IMR-90 (cell line): ENCODE results near the gene NAGLU. TPM values are rescaled to one million over a fixed set of nuclear protein-coding genes. Genes with fewer than 3 reads are reported as not detected.

ENCODE experiments used
- ATAC-seq: fragments of 200-7000 bp; cut with Tn5 transposase; 2 replicates; pipeline ENCODE4 v1.9.1; 2020; ENCODE audit warnings: low read depth, mild to moderate bottlenecking, moderate library complexity
- BruUV-seq: library from RNA; stranded (reverse); fragments of 400-500 nt; replicated peaks from 2 replicates; lab custom pipeline; 2021; lab: Mats Ljungman, UMichigan
- CTCF ChIA-PET: fragments of 300-600 bp; formaldehyde crosslinking; extraction: SDS; loops from one replicate; lab custom pipeline; 2021; ENCODE audit warnings: antibody characterized with exemption; lab: Yijun Ruan, JAX
- POLR2A ChIA-PET: fragments of 300-600 bp; sonication (Branson Sonifier 250); formaldehyde crosslinking; loops from one replicate; lab custom pipeline; 2022; ENCODE audit warnings: antibody characterized with exemption; ENCODE audit not compliant: unreplicated experiment; lab: Charles Lee
- DNase-seq: peaks from one replicate; pipeline ENCODE4 v3.0.0; 2013
- H2AFZ ChIP-seq: replicated peaks from 2 replicates; pipeline ENCODE3; 2013; ENCODE audit warnings: low read length, mild to moderate bottlenecking; ENCODE audit not compliant: poor library complexity
- H2AK5ac ChIP-seq: 2 replicates; pipeline ENCODE4 v1.6.1; 2013; ENCODE audit warnings: low read depth, low read length, inconsistent platforms
- H2AK9ac ChIP-seq: replicated peaks from 2 replicates; pipeline ENCODE3; 2013; ENCODE audit warnings: mild to moderate bottlenecking, low read depth, low read length, moderate library complexity; ENCODE audit not compliant: poor library complexity
- H2BK120ac ChIP-seq: 2 replicates; pipeline ENCODE4 v1.6.1; 2013; ENCODE audit warnings: low read depth, low read length, inconsistent platforms
- H2BK15ac ChIP-seq: 3 replicates; pipeline ENCODE4 v1.6.1; 2013; ENCODE audit warnings: low read depth, low read length, inconsistent platforms
- H2BK20ac ChIP-seq: 2 replicates; pipeline ENCODE4 v1.6.1; 2013; ENCODE audit warnings: low read depth, mild to moderate bottlenecking, inconsistent platforms, low read length, moderate library complexity
- H2BK5ac ChIP-seq: 2 replicates; pipeline ENCODE4 v1.6.1; 2013; ENCODE audit warnings: mild to moderate bottlenecking, low read depth, low read length, inconsistent platforms; ENCODE audit not compliant: poor library complexity, severe bottlenecking
- H3K14ac ChIP-seq: replicated peaks from 2 replicates; pipeline ENCODE4 v1.6.1; 2013; ENCODE audit warnings: low read depth, low read length, inconsistent platforms
- H3K18ac ChIP-seq: 2 replicates; pipeline ENCODE4 v1.6.1; 2013; ENCODE audit warnings: low read depth, low read length, control low read depth
- H3K23ac ChIP-seq: 2 replicates; pipeline ENCODE4 v1.6.1; 2013; ENCODE audit warnings: low read depth, low read length, inconsistent platforms
- H3K27ac ChIP-seq: 2 replicates; pipeline ENCODE4 v1.5.1; 2013; ENCODE audit warnings: mild to moderate bottlenecking, control low read depth, low read length; ENCODE audit not compliant: insufficient read depth
- H3K27me3 ChIP-seq: 2 replicates; pipeline ENCODE4 v1.6.1; 2013; ENCODE audit warnings: low read length; ENCODE audit not compliant: control insufficient read depth, insufficient read depth
- H3K36me3 ChIP-seq: 2 replicates; pipeline ENCODE4 v1.6.1; 2013; ENCODE audit warnings: low read length, mixed read lengths; ENCODE audit not compliant: control insufficient read depth, insufficient read depth
- H3K4ac ChIP-seq: 2 replicates; pipeline ENCODE4 v1.6.1; 2013; ENCODE audit warnings: low read depth, low read length, inconsistent platforms
- H3K4me1 ChIP-seq: 2 replicates; pipeline ENCODE4 v1.6.1; 2013; ENCODE audit warnings: low read length, mixed read lengths; ENCODE audit not compliant: control insufficient read depth, insufficient read depth
- H3K4me2 ChIP-seq: 2 replicates; pipeline ENCODE4 v1.6.1; 2013; ENCODE audit warnings: low read depth, mild to moderate bottlenecking, control low read depth, low read length, moderate library complexity
- H3K4me3 ChIP-seq: 2 replicates; pipeline ENCODE4 v1.5.1; 2013; ENCODE audit warnings: low read depth, mild to moderate bottlenecking, control low read depth, low read length, moderate library complexity; ENCODE audit not compliant: insufficient read depth
- H3K56ac ChIP-seq: 2 replicates; pipeline ENCODE4 v1.6.1; 2013; ENCODE audit warnings: low read length, inconsistent platforms; ENCODE audit not compliant: insufficient read depth; ENCODE audit errors: extremely low read depth
- H3K79me1 ChIP-seq, 2 experiments: 2 replicates each; pipeline ENCODE4 v1.6.1; 2013; ENCODE audit warnings: low read length in 2 of 2, inconsistent platforms in 1 of 2, low read depth in 1 of 2
- H3K9ac ChIP-seq: 2 replicates; pipeline ENCODE4 v1.6.1; 2013; ENCODE audit warnings: low read depth, low read length, control low read depth
- H3K9me1 ChIP-seq: 2 replicates; pipeline ENCODE4 v1.6.1; 2013; ENCODE audit warnings: low read length, inconsistent platforms; ENCODE audit not compliant: insufficient read depth
- H3K9me3 ChIP-seq: 2 replicates; pipeline ENCODE4 v1.6.1; 2013; ENCODE audit warnings: low read length; ENCODE audit not compliant: control insufficient read depth, insufficient read depth
- H4K20me1 ChIP-seq: 2 replicates; pipeline ENCODE4 v1.6.1; 2013; ENCODE audit warnings: low read length, inconsistent platforms; ENCODE audit not compliant: insufficient read depth
- H4K5ac ChIP-seq: 2 replicates; pipeline ENCODE4 v1.6.1; 2013; ENCODE audit warnings: mild to moderate bottlenecking, low read depth, low read length, control low read depth
- H4K8ac ChIP-seq, 2 experiments: 2 replicates each; pipeline ENCODE4 v1.6.1; 2013; ENCODE audit warnings: low read depth in 2 of 2, low read length in 2 of 2, control low read depth in 1 of 2, inconsistent platforms in 1 of 2
- H4K91ac ChIP-seq: 2 replicates; pipeline ENCODE4 v1.6.1; 2013; ENCODE audit warnings: low read depth, low read length, inconsistent platforms; ENCODE audit not compliant: insufficient read depth
- BHLHE40 ChIP-seq: fragments of 150-350 bp; IDR thresholded peaks from 2 replicates; pipeline ENCODE4 v1.6.1; 2016; ENCODE audit warnings: mild to moderate bottlenecking, low read depth, low read length
- CEBPB ChIP-seq: IDR thresholded peaks from 2 replicates; pipeline ENCODE4 v1.6.1; 2012; ENCODE audit warnings: low read depth, low read length, improper control_type of control experiment
- CHD1 ChIP-seq: IDR thresholded peaks from 2 replicates; pipeline ENCODE4 v1.6.1; 2012; ENCODE audit warnings: low read depth, low read length, improper control_type of control experiment
- ELK1 ChIP-seq: fragments of 150-350 bp; IDR thresholded peaks from 2 replicates; pipeline ENCODE4 v1.6.1; 2016; ENCODE audit warnings: low read depth, mild to moderate bottlenecking, low read length, moderate library complexity, borderline replicate concordance
- FOS ChIP-seq: fragments of 150-350 bp; IDR thresholded peaks from 2 replicates; pipeline ENCODE4 v1.6.1; 2016; ENCODE audit warnings: low read depth, low read length
- MAFK ChIP-seq: IDR thresholded peaks from 2 replicates; pipeline ENCODE4 v1.6.1; 2012; ENCODE audit warnings: low read depth, low read length, improper control_type of control experiment
- MAZ ChIP-seq: IDR thresholded peaks from 2 replicates; pipeline ENCODE4 v1.6.1; 2012; ENCODE audit warnings: low read depth, mild to moderate bottlenecking, low read length, improper control_type of control experiment, moderate library complexity, borderline replicate concordance
- MXI1 ChIP-seq: IDR thresholded peaks from 2 replicates; pipeline ENCODE4 v1.6.1; 2012; ENCODE audit warnings: low read depth, mild to moderate bottlenecking, low read length, moderate library complexity, borderline replicate concordance
- NFE2L2 ChIP-seq: fragments of 150-350 bp; IDR thresholded peaks from 2 replicates; pipeline ENCODE4 v1.6.1; 2016; ENCODE audit warnings: low read depth, mild to moderate bottlenecking, low read length
- POLR2A ChIP-seq: IDR thresholded peaks from 2 replicates; pipeline ENCODE4 v1.6.1; 2012; ENCODE audit warnings: mild to moderate bottlenecking, low read depth, low read length
- RCOR1 ChIP-seq: IDR thresholded peaks from 2 replicates; pipeline ENCODE4 v1.6.1; 2012; ENCODE audit warnings: mild to moderate bottlenecking, low read length, improper control_type of control experiment; ENCODE audit not compliant: insufficient replicate concordance
- RFX5 ChIP-seq: IDR thresholded peaks from 2 replicates; pipeline ENCODE4 v1.8.0; 2012; ENCODE audit warnings: low read depth, mild to moderate bottlenecking, low read length, moderate library complexity
- SMC3 ChIP-seq: fragments of 150-350 bp; IDR thresholded peaks from 2 replicates; pipeline ENCODE4 v1.6.1; 2016; ENCODE audit warnings: low read depth, mild to moderate bottlenecking, antibody characterized with exemption, low read length, moderate library complexity
- WGBS, 2 experiments: methylation state at CpG; one replicate each; pipeline versions ENCODE4 v1.1.5 to v1.1.7; 2013; ENCODE audit warnings: missing lambda C conversion rate in 2 of 2; ENCODE audit not compliant: insufficient read length in 1 of 2; ENCODE audit errors: extremely low coverage in 2 of 2; 5-methylcytosine and 5-hydroxymethylcytosine counted together
- dilution Hi-C: fragments of 300-500 bp; cut with HindIII; formaldehyde crosslinking; loops from one replicate; pipeline ENCODE4 v1.14.3; 2018; ENCODE audit warnings: low sequenced_read_pairs; ENCODE audit not compliant: unreplicated experiment
- in situ Hi-C: fragments of 300-500 bp; cut with MboI; formaldehyde crosslinking; loops from 3 replicates; pipeline ENCODE4 v1.14.3; 2019; ENCODE audit warnings: low sequenced_read_pairs, inconsistent platforms, mixed read lengths
- intact Hi-C: fragments of 100-400 bp; cut with micrococcal nuclease; formaldehyde crosslinking; loops from 2 replicates; pipeline ENCODE4 v1.10.0; 2022
- polyA plus RNA-seq, 3 experiments: library from polyadenylated mRNA; depleted of rRNA; stranded (reverse); fragments of >200 nt; gene quantifications; 2 replicates each; pipeline ENCODE4 v1.2.3, GENCODE V29; 2012; ENCODE audit warnings: low replicate concordance in 1 of 3
- total RNA-seq: library from RNA; depleted of rRNA; stranded (reverse); fragments of >200 nt; gene quantifications from 2 replicates; pipeline ENCODE4 v1.2.3, GENCODE V29; 2012
- TF ChIP-seq, protein P1 (sequence below): fragments of 150-350 bp; IDR thresholded peaks from 2 replicates; pipeline ENCODE4 v1.6.1; 2017; ENCODE audit warnings: mild to moderate bottlenecking, antibody characterized with exemption, low read length, low read depth
- TF ChIP-seq, protein P2 (sequence below): conservative IDR thresholded peaks from 2 replicates; pipeline ENCODE4 v1.5.1; 2012; ENCODE audit warnings: mild to moderate bottlenecking, low read depth, low read length, improper control_type of control experiment

The NAGLU gene
- total and polyA plus RNA-seq, 2 of the 4 experiments (the other 2 are of a cell fraction): 6.5 to 29.2 TPM

- ChIA-PET POLR2A (no interaction called here), CTCF (interaction anchor here (0.6 to 2.2 kb wide), 5 partner anchors 10 to 247 kb away, joined by 3 to 6 read pairs (median 5); partner anchors contain the start of gene BECN1)
- BruUV-seq: no TSS peak
- H3K4me2 ChIP-seq: peak overlapping the region; percentile 76
- peak; percentile 10 for ATAC-seq
- no peak overlapping the region for H3K18ac ChIP-seq
- intact Hi-C loops (loop anchor here (2.0 to 5.0 kb wide), 2 partner anchors 32 to 185 kb away; partner anchors contain the start of genes RAMP2, RETREG3 and TUBG1), dilution Hi-C loops (no loop called here), in situ Hi-C loops (loop anchor here (5.0 kb wide), 1 partner anchor 105 kb away; the partner anchor contains the start of genes CCR10 and CNTNAP1)
- H2BK5ac ChIP-seq: no peak overlapping the region
- H3K4me3 ChIP-seq: peak overlapping the region; percentile 51
- H4K5ac ChIP-seq: no peak overlapping the region
- DNase-seq: no peak
- H3K27me3 ChIP-seq: no peaks in the 10 kb centered on the region
- H3K36me3 ChIP-seq: peaks cover 40% of the 10 kb centered on the region
- peak overlapping the region; percentile 42 for H3K56ac ChIP-seq
- H4K91ac ChIP-seq: peak overlapping the region; percentile 40; the same call in 1 of the 2 replicates
- peak overlapping the region; percentile 99 for H2AFZ ChIP-seq
- peak overlapping the region; percentile 13 to 65; a peak in 2 of 4 replicates for H4K8ac ChIP-seq
- H3K79me1 ChIP-seq: peaks cover 33 to 68% of the 10 kb centered on the region in 2 experiments; a peak in 3 of 4 replicates
- peak overlapping the region; percentile 99 for H2AK9ac ChIP-seq
- H2BK120ac ChIP-seq: no peak overlapping the region
- peak overlapping the region; percentile 56 for H3K4ac ChIP-seq
- H2BK15ac ChIP-seq: no peak overlapping the region
- H3K4me1 ChIP-seq: peaks cover 5% of the 10 kb centered on the region
- no peaks in the 10 kb centered on the region for H3K9me1 ChIP-seq
- TF ChIP-seq MXI1 (no peak), BHLHE40 (no peak), MAZ (no peak), CHD1 (no peak), FOS (no peak), CEBPB (no peak), SMC3 (no peak), MAFK (no peak), RCOR1 (no peak), RFX5 (no peak), ELK1 (no peak), NFE2L2 (no peak), POLR2A (no peak)
- TF ChIP-seq, protein P1, sequence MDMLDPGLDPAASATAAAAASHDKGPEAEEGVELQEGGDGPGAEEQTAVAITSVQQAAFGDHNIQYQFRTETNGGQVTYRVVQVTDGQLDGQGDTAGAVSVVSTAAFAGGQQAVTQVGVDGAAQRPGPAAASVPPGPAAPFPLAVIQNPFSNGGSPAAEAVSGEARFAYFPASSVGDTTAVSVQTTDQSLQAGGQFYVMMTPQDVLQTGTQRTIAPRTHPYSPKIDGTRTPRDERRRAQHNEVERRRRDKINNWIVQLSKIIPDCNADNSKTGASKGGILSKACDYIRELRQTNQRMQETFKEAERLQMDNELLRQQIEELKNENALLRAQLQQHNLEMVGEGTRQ: no peak
- TF ChIP-seq, protein P2, sequence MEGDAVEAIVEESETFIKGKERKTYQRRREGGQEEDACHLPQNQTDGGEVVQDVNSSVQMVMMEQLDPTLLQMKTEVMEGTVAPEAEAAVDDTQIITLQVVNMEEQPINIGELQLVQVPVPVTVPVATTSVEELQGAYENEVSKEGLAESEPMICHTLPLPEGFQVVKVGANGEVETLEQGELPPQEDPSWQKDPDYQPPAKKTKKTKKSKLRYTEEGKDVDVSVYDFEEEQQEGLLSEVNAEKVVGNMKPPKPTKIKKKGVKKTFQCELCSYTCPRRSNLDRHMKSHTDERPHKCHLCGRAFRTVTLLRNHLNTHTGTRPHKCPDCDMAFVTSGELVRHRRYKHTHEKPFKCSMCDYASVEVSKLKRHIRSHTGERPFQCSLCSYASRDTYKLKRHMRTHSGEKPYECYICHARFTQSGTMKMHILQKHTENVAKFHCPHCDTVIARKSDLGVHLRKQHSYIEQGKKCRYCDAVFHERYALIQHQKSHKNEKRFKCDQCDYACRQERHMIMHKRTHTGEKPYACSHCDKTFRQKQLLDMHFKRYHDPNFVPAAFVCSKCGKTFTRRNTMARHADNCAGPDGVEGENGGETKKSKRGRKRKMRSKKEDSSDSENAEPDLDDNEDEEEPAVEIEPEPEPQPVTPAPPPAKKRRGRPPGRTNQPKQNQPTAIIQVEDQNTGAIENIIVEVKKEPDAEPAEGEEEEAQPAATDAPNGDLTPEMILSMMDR: no peak
- no peak overlapping the region for H2BK20ac ChIP-seq
- peak overlapping the region; percentile 54 for H3K9ac ChIP-seq
- H2AK5ac ChIP-seq: peak overlapping the region; percentile 71; the same call in 1 of the 2 replicates
- H3K14ac ChIP-seq: peak overlapping the region; percentile 30; the same call in 1 of the 2 replicates
- 4% methylated on average over 11 of the region's 18 CpGs; no CpG with 5 or more reads in 1 of the 2 experiments for WGBS, 2 experiments
- H3K9me3 ChIP-seq: no peaks in the 10 kb centered on the region
- H3K27ac ChIP-seq: peak overlapping the region; percentile 40; the same call in 1 of the 2 replicates
- peaks cover 4% of the 10 kb centered on the region; the same call in 1 of the 2 replicates for H4K20me1 ChIP-seq
- peak overlapping the region; percentile 54 for H3K23ac ChIP-seq
Observed at GRCh38 chr17:42577140-42577531, 41.1 kb downstream of the NAGLU start.
